ENCODE data around the gene PLEKHA7. TPM values are rescaled to one million over a fixed set of nuclear protein-coding genes. Genes with fewer than 3 reads are reported as not detected.

Gene PLEKHA7
- total RNA-seq, 4 donors from 2014 or later, result 0.72 to 3.6 (median 2.2) TPM

DNA sequence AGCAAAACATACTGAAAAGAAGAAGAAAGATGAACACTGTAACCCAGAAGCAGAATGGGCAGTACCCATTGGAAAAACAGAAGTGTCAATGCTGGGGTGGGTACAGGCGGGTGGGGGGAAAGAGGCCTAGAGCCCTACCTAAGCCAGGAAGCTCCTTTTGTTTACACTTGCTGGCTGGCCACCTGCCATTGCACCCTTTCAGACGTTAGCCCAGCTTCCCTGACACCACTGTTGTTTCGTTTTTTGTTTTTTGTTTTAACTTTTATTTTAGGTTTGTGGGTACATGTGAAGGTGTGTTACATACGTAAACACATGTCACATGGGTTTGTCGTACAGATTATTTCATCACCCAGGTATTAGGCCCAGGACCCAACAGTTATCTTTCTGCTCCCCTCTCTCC lies 55.4 kb downstream of the PLEKHA7 start:
- H3K4me3 ChIP-seq, result no peak overlapping the region
- DNase-seq (no peak), ATAC-seq (no peak)
- no peaks in the 10 kb centered on the region for H3K9me3 ChIP-seq
- TF ChIP-seq, protein P1, sequence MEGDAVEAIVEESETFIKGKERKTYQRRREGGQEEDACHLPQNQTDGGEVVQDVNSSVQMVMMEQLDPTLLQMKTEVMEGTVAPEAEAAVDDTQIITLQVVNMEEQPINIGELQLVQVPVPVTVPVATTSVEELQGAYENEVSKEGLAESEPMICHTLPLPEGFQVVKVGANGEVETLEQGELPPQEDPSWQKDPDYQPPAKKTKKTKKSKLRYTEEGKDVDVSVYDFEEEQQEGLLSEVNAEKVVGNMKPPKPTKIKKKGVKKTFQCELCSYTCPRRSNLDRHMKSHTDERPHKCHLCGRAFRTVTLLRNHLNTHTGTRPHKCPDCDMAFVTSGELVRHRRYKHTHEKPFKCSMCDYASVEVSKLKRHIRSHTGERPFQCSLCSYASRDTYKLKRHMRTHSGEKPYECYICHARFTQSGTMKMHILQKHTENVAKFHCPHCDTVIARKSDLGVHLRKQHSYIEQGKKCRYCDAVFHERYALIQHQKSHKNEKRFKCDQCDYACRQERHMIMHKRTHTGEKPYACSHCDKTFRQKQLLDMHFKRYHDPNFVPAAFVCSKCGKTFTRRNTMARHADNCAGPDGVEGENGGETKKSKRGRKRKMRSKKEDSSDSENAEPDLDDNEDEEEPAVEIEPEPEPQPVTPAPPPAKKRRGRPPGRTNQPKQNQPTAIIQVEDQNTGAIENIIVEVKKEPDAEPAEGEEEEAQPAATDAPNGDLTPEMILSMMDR (IDR thresholded peaks at IDR 0.05 in 4 of 5, conservative IDR thresholded peaks at IDR 0.05 in 1 of 5), result no peak
- TF ChIP-seq POLR2A (IDR thresholded peaks at IDR 0.05), result no peak
- intact Hi-C loops (cut with DNase I; ENCODE audit: low total_unique reads) (no loop called here), in situ Hi-C loops (cut with MboI; ENCODE audit: low sequenced_read_pairs in 4 of 4) (no loop called here)
- no peaks in the 10 kb centered on the region for H3K36me3 ChIP-seq
- no peaks in the 10 kb centered on the region for H3K27me3 ChIP-seq
- H3K27ac ChIP-seq, result no peak overlapping the region
- H3K4me1 ChIP-seq, result no peaks in the 10 kb centered on the region

DNA sequence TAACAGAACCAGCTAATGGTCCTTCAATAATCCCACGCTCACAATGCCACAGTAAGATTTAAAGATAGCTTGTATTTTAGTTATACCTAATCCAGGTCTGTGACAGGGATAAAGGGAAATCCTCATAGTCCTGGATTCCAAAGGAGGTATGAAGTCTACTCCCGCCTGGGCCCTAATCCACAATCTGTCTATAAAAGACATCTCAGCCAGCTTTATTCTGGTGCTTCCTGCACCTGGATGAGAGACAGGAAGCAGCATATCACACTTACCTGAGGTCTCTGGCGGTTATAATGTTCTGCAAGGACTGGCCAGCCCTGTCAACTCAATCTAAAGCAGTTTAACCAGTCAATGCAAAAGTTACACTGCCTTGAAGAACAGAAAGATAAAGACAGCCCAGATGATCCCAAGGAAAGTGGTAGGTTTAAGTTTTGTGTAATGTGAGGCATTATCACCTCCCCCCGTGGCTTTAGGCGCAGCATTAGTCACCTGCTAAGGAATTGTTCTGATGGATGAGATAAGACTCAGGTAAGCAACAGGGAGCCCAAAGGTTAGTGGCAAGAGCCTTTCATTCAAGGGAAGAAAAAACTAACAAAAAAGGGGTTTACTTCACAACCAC lies 57.6 kb downstream of the PLEKHA7 start:
- intact Hi-C loops (cut with DNase I; ENCODE audit: low total_unique reads), result no loop called here
- no peak for TF ChIP-seq POLR2A (IDR thresholded peaks at IDR 0.05)
- TF ChIP-seq, protein P1 (IDR thresholded peaks at IDR 0.05 in 4 of 5, conservative IDR thresholded peaks at IDR 0.05 in 1 of 5), result no peak

DNA sequence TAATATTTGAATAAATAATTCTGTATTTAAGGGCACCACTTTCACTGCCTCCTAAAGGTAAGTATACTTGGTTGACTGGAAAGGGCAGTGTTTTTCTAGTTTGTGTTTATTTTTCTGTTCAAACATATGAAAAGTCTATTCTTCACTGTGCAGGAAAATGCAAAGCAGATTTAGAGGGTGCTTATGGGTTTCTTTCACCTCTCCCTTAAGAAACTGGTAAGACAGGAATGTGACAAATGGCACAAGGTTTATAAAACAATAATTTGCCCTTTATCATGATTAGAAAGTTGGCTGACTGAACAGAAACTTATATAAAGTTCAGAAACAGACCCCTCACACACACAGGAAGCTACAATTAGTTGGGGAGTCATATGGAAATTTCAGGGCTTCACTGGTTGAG lies 60.6 kb downstream of the PLEKHA7 start:
- Histone ChIP-seq H3K27me3 (no peaks in the 10 kb centered on the region), H3K36me3 (no peaks in the 10 kb centered on the region), H3K27ac (no peak overlapping the region), H3K4me1 (no peaks in the 10 kb centered on the region), H3K9me3 (no peaks in the 10 kb centered on the region), H3K4me3 (no peak overlapping the region)
- ATAC-seq (no peak), DNase-seq (no peak)
- no peak for TF ChIP-seq POLR2A (IDR thresholded peaks at IDR 0.05)
- TF ChIP-seq, protein P1 (IDR thresholded peaks at IDR 0.05 in 4 of 5, conservative IDR thresholded peaks at IDR 0.05 in 1 of 5), result no peak
- in situ Hi-C loops (cut with MboI; ENCODE audit: low sequenced_read_pairs in 4 of 4) (no loop called here), intact Hi-C loops (cut with DNase I; ENCODE audit: low total_unique reads) (no loop called here)

More for the DNA sequence above, 57.6 kb downstream of the PLEKHA7 start:
- H3K27ac ChIP-seq, result no peak overlapping the region
- no peaks in the 10 kb centered on the region for H3K9me3 ChIP-seq
- no peak for DNase-seq
- H3K4me1 ChIP-seq, result no peaks in the 10 kb centered on the region
- H3K36me3 ChIP-seq, result no peaks in the 10 kb centered on the region
- H3K4me3 ChIP-seq, result no peak overlapping the region
- no peak for ATAC-seq
- no peaks in the 10 kb centered on the region for H3K27me3 ChIP-seq
- in situ Hi-C loops (cut with MboI; ENCODE audit: low sequenced_read_pairs in 4 of 4), result no loop called here

DNA sequence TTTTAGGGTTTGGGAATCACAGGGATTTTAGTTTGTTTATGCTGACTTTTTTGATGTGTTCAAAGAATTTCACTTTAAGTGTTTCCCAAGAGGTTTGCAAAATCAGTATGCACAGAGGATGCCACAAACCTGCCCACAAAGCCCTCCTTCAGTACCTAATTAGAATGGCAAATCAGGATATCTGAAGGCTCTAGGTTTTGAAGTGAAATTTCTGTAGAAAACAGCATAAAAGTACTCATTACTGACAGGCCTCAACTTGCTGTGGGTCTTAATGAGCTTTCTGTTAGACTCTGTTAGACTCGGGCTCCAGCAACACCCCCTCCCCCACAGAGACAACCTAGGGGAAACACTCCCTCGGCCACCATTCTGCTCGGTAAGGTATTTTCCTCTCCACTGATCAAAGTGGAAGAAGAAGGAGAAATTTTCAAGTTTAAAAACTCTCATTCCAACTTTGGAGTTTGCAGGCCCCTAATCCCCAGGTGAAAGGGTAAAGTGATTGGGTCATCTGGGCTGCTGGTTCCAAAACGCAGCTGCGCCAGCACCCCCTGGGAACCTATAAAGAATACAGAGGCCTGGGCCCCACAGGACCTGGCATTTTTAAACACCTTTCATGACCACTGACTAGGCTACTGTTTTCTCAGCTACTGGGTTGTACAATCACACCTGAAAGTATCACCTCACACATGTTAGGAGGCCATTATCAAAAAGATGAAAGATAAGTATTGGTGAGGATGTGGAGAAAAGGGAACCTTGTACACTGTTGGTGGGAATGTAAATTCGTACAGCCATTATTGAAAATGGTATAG lies 67.5 kb downstream of the PLEKHA7 start:
- Histone ChIP-seq H3K9me3 (no peaks in the 10 kb centered on the region), H3K36me3 (no peaks in the 10 kb centered on the region), H3K27me3 (no peaks in the 10 kb centered on the region), H3K4me3 (no peak overlapping the region), H3K4me1 (no peaks in the 10 kb centered on the region), H3K27ac (no peak overlapping the region)
- DNase-seq, result no peak
- in situ Hi-C loops (cut with MboI; ENCODE audit: low sequenced_read_pairs in 4 of 4) (loop anchor here in 3 of 4 donors (5.0 to 10.0 kb wide), 2 partner anchors 116 to 118 kb away; no protein-coding TSS in a partner anchor), intact Hi-C loops (cut with DNase I; ENCODE audit: low total_unique reads) (loop anchor here (1.0 kb wide), 1 partner anchor 117 kb away; no protein-coding TSS in a partner anchor)
- no peak for ATAC-seq
- TF ChIP-seq, protein P1 (IDR thresholded peaks at IDR 0.05 in 4 of 5, conservative IDR thresholded peaks at IDR 0.05 in 1 of 5), result no peak
- no peak for TF ChIP-seq POLR2A (IDR thresholded peaks at IDR 0.05)
